GM18868 (cell line): Measurements from ENCODE around the gene SMARCC1.
"Not testable (repeated sequence)": the region's sequence is repeated elsewhere in the genome, so short reads cannot be mapped to it uniquely, and the experiment has no call there.

ENCODE experiments used
- ATAC-seq: cut with Tn5 transposase; IDR thresholded peaks from one replicate; pipeline ENCODE4 v1.9.1; 2021; ENCODE audit warnings: mild to moderate bottlenecking, moderate library complexity; ENCODE audit not compliant: unreplicated experiment

Gene SMARCC1

GRCh38 chr3:47781685-47782445 lies at the start of gene SMARCC1:
Gene SMARCC1 (minus strand): TSS chr3:47781893. CDS start chr3:47781797, 96 bp downstream.
- peak; percentile 76 for ATAC-seq

DNA sequence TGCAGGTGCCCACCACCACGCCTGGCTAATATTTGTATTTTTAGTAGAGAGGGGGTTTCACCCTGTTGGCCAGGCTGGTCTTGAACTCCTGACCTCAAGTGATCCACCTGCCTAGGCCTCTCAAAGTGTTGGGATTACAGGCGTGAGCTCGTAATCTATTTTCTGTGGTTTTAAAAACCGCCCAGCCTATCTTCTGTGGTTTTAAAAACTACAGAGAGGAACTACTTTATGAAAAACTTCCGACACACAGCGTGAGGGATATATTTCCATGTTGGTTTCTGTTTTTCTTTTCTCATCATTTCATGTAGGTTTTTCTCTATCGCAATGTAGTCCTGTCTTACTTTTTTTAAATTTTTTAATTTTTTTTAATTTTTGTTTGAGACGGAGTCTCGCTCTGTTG lies 47.8 kb upstream of the SMARCC1 start:
- ATAC-seq = not testable (repeated sequence)

DNA sequence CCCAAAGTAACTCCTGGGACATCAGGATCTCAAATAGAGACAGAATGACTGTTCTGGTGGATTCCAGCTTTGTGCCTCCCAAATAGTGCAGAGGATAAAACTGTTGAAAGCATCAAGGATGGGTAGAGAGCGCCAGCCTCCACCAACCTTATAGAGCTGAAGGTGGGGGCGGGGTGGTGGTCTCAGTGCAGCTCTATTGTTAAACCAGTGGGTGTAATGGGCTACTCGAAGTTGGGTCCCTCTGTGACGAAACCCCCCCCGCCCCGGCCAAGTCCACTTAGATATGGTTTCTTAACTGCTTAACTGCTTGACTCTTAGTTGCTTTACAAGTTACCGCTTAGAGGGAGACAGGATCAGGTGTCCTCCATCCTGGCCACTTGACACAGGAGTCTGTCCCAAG lies 43.9 kb upstream of the SMARCC1 start:
- ATAC-seq = no peak

GRCh38 chr3:47824541-47825473 lies 43.1 kb upstream of the SMARCC1 start:
- peak; percentile 96 for ATAC-seq

GRCh38 chr3:47817609-47818008 lies 35.9 kb upstream of the SMARCC1 start:
- no peak for ATAC-seq

DNA sequence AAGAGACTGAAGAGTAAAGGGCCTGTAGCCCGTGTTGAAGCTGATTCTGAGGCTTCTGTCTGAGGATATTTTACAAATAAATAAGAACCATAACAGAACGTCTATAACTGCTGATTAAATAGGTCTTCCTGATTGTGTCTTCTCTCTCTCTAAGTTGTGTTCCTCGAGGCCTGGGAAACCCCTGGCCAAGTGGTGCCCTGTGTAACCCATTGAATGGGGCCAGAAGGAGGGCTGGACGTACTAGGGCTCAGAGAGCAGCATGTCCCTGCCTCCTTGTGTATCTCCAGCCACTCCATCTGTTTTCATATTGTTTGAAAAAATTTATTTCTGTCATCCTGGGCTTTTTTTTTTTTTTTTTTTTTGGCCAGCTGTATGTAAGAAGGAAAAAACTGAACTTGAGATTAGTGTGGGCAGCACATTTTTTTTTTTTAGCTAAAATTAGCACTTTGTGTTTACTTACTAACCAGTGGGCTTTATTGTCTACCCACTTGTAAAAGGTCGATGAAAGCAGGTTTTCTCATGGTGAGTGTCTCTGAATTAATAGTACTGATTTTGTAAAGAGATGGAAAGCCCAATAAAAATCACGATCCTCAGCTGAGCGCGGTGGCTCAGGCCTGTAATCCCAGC lies 32.0 kb upstream of the SMARCC1 start:
- no peak for ATAC-seq

GRCh38 chr3:47804577-47804976 lies 22.9 kb upstream of the SMARCC1 start:
- no peak for ATAC-seq

- no peak for ATAC-seq
Observed at GRCh38 chr3:47803480-47804025, 21.9 kb upstream of the SMARCC1 start.

DNA sequence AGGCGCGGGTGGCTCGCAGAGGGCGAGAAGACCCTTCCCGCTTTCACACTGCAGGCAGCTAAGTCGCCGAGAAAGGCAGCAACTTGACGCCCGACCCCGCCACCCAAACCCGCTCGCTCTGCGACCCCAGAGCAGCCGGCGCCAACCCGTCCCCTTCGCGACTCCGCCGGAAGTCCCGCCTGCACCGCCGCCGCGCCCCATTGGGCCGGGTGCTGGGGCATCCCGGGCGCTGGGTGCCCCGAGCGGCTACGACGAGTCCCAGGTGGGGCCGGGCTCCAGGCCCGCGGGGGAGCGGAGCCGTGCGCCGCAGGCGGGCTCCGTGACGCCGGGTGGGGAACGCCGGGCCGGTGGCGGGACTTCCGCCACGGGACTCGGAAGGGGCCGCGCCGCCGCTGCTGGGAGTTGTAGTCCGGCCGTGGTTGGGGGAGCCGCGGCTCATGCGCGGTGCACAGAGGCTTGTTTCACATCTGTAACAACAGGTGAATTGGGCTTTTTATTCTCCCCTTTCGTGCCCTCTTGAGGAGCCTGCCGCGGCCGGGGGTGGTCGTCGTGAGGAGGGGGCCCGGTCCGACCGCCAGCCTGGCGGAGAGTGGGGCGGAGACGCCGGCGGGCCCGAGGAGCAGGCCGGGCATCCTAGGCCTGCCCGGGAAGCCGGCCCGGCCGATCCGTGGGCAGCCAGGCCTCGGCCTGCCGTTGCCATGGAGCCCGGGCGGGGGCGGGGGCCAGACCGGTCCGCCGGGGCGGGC lies 21.2 kb upstream of the SMARCC1 start, which contains the start of gene DHX30:
Gene DHX30 (plus strand): TSS at position 405 of the 746 bp plus-strand sequence. CDS start 7,546 bp downstream, outside the sequence.
- peak; percentile 90 for ATAC-seq

DNA sequence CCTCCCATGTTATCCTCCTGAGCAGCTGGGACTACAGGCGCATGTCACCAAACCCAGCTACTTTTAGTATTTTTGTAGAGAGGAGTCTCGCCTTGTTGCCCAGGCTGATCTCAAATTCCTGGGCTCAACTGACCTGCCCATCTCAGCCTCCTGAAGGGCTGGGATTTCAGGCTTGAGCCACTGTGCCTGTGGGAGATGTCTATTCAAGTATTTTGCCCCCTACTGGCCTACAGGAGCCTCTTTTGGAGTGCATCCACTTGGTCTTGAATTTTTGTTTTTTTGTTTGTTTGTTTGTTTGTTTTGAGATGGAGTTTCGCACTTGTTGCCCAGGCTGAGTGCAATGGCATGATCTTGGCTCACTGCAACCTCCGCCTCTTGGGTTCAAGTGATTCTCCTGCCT lies 18.0 kb upstream of the SMARCC1 start:
- ATAC-seq = no peak

- ATAC-seq = no peak
Observed at GRCh38 chr3:47794544-47794943, 12.9 kb upstream of the SMARCC1 start.

DNA sequence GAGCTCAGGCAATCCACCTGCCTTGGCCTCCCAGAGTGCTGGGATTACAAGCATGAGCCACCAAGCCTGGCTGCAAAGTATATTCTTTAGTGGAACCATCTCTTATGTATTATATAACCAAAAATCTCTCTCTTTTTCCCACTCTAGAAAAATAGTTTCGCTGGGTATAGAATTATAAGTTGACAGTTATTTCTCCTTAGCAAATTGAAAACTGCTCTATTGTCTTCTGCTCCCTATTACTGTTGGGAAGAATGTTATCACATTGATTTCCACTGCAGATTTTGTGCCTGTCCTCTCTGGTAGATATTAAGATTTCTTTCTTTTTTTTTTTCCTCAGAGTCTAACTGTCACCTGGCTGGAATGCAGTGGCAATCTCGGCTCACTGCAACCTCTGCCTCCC lies 11.0 kb upstream of the SMARCC1 start:
- no peak for ATAC-seq

- no peak for ATAC-seq
Observed at GRCh38 chr3:47791193-47791855, 9.6 kb upstream of the SMARCC1 start.

DNA sequence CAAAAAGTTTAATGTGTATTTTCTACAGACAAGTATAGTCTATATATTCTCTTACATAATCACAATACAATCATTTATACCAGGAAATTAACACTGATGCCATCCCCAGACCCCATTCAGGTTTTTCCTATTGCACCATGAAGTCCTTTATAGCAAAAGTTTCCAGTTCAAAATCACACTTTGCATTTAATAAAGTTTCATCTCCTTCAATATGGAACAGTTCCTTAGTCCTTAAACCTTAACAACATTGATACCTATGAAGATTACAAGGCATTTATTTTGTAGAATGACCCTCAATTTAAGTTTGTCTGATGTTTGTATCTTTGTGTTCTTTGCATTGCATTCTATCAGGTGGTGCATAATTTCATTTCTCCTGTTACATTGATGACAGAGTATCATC lies 2.0 kb upstream of the SMARCC1 start:
- no peak for ATAC-seq

GRCh38 chr3:47782446-47783308 lies 984 bp upstream of the SMARCC1 start:
- ATAC-seq = no peak

- ATAC-seq = peak; percentile 24
Observed at GRCh38 chr3:47780741-47781684, 680 bp downstream of the SMARCC1 start.

GRCh38 chr3:47778746-47779145 lies 2.9 kb downstream of the SMARCC1 start:
- ATAC-seq = no peak

DNA sequence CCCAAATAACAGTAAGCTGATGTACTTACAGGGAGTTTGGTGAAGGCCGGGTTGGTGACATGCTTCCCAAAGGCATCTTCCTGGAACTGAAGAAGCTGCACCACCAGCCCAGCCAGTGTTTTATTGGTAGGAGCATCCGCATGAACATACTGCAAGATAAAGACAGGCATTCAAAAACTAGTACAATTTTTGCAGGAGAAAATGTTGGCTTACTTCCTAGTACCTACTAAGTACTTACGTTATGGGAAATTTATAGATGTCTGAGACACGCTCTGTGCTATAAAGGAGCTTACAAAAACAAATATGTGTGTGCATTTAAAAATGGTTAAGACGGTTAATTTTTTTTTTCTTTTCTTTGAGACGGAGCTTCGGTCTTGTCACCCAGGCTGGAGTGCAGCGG lies 8.9 kb downstream of the SMARCC1 start:
- ATAC-seq = no peak
